HG02571 (cell line): ENCODE results near the gene TANK.

Source experiments
- ATAC-seq: cut with Tn5 transposase; IDR thresholded peaks from one replicate; pipeline ENCODE4 v1.9.1; 2021; ENCODE audit warnings: mild to moderate bottlenecking, moderate library complexity; ENCODE audit not compliant: unreplicated experiment

TANK gene

DNA sequence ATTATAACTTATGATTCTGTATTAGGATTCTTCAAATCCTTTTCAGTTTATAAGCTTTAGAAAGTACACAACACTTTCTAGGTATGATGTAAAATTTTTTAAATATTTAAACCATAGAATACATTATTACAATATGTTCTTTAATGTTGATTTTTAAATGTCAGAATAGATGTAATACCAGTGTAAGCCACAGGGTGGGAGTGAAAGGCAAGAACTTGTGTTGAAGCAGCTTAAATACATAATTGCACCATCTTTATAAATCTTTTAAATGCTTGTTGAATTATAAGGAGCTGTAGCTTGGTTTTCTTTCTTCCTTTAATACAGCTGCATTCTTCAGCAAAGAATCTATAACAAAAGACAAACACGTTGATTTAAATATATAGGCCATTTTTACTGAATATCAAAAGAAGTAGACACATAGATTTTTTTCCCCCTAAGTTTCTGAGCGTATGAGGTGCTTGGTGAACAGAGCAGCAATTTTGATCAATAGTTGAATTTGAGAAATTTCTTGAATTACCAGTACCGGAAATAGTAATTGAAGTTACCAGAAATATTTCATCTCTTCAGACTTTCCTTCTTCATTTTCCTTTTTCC lies 63.0 kb downstream of the TANK start:
- no peak for ATAC-seq

DNA sequence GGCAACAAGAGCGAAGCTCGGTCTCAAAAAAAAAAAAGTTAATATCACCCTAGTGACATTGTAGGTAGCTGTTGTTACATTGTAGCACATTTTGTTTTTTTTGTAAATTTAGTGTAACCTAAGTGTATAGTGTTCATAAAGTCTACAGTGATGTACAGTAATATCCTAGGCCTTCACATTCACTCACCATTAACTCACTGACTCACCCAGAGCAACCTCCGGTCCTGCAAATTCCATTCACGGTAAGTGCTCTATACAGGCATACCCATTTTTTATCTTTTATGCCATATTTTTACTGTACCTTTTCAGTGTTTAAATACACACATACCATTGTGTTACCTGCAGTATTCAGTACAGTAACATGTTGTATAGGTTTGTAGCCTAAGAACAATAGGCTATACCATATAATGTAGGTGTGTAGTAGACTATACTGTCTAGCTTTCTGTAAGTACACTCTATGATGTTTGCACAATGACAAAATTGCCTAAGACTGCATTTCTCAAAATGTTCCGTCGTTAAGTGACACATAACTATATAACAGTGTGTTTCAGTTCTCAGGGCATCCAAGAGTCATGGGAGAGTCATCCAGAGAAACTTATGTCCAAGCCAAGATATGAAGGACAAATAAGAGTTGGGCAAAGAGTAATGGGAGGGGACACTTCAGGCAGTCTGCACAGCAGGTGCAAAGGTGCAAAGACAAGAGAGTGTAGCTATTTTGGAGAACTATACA lies 68.4 kb downstream of the TANK start:
- ATAC-seq: no peak

DNA sequence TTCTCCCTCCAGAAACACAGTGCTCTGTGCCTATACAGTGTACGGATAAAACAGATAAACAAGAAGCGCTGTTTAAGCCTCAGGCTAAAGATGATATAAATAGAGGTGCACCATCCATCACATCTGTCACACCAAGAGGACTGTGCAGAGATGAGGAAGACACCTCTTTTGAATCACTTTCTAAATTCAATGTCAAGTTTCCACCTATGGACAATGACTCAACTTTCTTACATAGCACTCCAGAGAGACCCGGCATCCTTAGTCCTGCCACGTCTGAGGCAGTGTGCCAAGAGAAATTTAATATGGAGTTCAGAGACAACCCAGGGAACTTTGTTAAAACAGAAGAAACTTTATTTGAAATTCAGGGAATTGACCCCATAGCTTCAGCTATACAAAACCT lies 70.7 kb downstream of the TANK start:
- ATAC-seq: no peak

DNA sequence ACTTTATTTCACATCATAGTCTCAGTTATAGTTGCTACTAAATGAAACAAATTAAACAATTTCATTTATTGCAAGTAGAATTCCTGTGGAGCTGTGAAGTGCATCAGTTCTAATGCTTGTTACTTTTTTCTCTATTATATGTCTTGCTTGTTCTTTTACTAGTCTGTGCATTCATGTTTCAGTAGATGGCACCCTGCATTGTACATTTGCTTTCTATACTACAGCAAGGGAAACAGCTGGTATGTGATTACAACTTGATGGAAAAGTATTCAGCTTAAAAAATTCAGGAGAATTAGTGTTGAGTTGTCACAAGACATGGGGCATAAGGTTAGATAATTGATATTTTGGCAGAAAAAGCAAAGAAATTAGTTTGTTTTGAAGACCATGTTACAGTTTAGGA lies 72.3 kb downstream of the TANK start:
- ATAC-seq: no peak

DNA sequence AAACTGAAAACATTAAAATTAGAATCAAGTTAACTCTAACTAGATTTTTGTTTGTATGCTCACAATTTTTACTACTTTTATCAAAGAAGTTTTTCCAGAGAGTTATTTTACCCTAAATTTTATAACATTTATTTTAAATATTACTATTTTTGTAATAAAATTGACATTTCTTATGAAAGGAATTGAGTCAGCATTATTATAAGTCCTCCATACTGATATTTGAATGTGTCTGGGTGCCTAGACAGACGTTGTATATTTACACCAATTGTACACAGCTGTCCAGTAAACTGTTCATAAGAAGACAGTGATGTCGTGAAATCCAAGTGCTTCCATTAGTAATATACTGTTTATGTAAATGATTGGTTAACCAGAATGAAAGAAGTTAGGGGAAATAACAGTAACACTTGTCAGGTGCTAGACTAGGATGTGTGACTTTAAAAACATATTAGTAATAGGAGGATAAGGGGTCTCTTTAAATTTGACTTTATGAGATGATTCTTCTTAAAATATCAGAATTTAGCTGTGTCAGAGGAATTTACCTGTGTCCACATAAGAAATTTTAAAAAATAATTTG lies 73.7 kb downstream of the TANK start:
- no peak for ATAC-seq

DNA sequence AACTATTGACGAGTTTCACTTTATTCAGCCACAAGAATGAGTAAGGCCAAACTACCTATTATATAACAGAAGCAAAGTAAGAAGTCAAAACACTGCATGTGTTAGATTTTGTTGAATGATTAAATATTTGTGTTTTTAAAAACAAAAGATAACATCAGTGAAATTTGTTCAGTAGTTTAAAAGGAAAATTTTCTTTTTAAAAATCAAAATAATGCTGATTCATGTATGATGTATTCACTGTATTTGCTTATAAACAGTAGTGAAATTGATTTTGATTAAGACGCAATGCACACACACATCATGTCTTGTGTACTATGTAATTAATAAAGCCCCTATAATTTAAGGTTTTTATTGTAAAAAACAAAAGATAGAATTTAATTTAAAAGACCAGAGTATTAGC lies 74.4 kb downstream of the TANK start:
- ATAC-seq: no peak

DNA sequence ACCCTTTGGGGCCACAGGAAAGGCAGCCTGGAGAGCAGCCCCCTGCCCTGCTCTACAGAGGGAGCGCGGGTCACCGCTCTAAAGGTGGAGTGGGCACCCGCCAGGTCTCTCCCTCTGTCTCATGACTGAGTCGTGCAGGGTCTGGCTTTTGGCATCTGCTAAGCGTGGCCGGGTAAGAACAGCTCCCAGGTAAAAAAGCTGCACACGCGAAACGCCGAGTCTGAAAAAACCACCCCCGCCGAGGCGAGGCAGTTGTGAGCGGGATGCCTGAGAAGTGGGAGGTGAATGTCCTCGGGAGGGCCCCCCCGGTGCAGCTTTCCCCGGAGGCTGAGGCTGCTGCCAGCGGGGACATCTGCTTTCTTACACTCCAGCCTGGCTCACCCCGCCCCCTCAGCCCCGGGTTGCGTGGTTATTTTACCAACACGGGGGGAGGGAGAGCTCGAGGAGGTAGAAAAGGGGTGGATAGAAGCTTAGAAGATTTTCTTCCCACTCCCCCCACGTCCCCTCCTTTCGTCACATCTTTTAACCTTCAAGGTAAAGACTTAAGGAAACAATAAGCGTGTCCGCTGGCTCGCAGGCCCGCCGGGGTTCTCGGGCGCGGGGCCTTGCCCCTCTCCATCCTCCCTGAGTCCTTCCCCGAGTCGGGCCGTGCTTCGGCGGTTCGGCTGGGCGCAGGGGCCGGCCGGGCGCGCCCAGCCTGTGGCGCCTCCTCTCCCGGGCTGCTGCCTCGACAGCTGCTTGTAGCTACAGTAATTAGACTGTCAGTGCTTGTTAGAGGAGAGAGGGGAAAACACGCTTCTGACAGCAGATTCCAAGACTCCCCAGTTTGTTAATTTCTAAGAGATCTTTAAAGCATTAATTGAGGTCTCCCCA lies 77.4 kb downstream of the TANK start:
- peak; percentile 54 for ATAC-seq

DNA sequence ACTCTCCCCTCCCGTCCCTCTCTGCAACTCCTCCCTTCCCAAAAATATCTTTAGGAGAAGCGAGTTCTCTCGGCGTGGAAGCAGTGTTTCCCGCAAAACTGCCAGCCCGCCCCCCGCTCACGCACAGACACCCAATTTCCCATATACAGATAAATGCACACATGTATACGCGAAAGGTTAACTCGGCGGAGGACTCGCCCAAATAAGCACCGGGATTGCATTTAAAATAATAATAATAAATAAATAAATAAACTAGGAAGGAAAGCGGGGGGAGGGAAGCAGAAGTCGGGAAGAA lies 78.0 kb downstream of the TANK start:
- no peak for ATAC-seq

DNA sequence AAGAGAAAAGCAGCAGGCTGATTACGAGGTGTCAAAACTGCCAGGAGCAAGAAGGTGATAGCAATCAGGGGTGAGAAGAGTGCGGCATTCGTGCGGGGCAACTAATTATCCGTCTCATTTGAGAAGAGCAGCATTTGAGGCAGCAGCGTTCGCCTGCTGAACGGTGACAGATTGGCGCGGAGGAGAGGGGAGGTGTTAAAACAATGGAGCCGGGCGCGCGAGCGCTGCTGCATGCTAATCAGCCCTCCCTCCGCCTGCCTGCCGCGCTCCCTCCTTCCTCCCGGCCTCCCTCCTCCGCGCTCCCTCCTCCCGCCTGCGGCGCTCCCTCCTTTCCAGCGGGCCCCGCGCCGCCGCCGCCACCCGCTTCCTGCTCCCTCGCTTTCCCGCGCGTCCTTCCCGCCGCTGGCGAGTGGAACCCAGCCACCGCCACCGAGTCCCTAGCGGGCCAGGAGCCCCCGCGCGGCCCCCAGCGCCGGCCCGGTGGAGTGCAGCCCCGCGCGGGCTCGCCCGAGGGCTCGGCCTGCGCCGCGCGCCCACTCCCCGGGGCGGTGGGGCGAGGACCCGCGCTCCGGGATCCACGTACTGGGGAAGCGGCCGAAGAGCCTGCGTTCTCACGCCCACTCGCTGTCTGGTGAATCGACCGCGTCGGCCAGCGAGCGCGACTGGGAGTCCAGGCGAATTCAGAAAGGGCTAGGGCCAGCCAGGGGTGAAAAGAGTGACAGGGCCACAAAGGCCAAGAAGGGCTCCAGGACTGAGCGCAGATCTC lies 78.5 kb downstream of the TANK start:
- peak; percentile 39 for ATAC-seq

DNA sequence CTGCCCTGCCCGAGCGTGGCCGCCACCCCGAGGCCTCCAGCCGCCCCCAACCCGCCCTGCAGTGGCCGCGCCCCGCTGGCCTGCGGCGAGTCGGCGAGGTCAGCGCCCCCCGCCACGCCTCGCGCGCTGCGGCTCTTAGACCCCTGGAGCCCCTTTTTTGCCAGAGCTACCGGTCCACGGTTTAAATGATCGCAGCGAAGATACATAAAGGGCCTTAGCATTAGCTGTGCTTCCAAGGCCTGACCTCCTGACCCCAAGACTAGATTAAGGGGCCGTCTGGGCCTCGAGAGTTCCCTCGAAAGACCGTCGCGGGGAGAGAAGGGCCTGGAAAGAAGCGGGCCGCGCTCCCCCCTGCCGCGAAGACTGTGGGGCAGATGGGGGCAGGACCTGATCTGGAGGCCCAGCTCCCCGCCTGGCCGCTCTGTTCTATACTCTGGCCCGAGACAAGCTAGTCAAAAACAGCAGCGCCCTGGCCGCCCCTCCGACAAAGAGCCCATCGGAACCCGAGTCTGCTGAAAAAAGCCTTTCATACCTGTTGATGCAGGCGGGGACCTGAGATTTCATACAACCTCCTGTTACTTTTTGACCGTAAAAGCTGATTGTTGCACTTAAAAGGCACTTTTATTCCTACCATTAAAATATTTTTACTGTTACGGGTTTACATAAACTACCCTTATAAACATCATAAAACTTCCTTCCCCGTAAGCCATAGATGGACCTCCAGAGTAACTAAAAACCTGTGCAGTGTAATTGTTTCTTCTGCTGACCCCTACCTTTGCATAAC lies 79.3 kb downstream of the TANK start:
- no peak for ATAC-seq

DNA sequence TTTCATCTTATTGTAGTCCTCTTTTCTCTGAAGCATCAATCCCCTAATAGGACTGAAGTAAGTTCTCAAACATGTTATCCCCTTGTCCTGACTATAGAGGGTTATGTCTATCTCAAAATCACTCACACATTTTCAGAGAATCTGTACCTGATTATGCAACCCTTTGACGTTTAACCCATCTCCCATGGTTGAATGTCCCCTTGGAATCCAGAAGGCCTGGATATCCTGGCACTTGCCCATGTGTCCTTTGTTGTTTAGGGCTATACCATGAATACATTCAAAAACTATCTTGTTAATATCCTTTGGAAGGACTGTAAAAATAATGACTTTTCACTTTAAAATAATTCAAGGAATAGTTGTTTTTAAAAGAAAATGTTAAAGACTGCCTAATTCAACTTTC lies 81.7 kb downstream of the TANK start:
- no peak for ATAC-seq

DNA sequence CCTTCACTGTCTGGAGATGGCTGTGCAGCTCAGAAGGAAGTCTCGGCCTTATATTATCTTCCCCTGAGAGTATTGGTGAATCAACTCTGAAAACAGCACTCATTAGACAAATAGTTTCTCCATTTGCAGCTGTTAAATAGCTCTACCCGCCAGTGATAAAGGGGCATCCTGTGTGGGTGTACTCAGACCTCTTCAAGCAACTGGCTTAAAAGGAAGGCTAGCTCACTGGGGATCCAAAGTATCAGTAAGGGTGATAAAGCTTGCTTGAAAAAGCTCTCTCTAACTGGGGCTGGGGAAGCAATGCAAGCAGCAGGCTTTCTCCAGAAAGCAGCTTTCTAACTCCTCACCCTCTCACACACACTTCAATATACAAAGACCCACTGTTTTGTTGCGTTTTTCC lies 83.1 kb downstream of the TANK start:
- ATAC-seq: peak; percentile 23

DNA sequence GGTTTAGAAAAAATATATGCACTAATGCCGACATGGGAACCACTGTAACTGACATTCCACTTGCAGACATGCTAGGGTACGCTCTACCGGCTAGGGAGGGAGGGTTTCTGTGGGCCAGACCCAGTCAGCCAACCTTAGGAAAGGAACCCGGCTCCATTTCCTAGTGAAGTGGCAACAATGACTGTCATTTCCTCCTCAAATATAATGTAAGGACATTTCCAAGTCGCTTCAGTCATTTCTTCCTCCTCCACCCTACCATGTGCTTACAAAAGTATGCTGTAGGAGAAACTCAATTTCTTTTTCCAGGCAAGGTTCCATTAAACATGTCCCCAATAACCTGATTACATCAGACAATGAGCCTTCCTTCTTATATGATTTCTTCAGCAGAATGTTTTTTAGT lies 83.7 kb downstream of the TANK start:
- no peak for ATAC-seq

DNA sequence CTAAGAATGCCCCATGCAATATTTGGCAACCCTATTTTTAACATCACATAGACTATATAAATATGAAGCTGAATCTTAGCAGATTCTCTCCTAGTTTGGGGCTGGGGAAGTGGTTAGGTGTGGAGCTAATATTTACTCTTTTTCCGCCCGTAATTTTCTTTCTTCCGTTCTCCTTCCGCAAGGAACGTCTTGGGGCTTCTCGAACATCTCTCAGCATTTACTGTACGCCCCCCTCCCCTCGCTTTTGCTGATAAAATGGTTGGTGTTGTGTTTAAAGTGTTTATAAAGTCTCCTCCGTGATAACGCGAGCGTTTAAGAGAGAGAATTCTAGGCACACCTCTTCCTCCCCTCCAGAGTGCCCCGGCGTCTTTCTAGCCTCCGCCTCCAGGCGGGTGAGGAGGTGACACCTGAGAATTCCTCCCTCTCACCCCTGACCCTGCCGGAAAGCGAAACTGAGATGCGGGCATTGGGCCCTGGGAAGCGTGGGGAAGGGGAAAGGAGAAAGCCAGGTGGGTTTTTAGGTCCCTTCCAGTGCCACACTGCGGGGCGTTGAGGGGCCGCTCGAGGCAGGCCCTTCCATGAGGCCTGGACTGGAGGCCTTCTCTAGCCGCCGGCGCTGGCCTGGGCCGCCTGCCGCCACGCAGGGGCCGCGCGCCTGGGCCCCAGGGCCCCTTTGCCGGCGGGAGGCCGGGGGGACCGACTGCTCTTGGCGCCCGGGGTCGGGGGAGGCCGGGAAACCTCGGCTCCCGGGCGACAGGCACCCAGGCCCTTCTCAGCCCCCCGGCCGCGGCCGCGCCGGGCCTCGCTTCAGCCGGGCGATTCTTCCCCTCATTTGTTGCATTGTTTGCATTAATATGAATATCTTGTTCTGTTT lies 84.4 kb downstream of the TANK start:
- ATAC-seq: peak; percentile 89

DNA sequence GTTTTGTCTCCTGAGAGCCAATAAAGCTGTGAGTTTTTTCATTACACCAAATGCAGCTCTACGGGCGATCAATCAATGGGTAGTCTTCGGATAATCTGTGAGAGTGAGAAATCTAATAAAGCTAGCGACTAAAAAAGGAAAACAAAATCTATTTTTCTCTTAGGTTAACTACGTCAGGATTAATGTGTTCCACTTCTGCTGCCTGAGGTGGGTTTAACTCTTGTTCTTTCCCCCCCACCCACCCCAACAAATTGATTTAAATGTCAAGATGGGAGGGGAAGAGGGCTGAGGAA lies 85.0 kb downstream of the TANK start:
- ATAC-seq: no peak

DNA sequence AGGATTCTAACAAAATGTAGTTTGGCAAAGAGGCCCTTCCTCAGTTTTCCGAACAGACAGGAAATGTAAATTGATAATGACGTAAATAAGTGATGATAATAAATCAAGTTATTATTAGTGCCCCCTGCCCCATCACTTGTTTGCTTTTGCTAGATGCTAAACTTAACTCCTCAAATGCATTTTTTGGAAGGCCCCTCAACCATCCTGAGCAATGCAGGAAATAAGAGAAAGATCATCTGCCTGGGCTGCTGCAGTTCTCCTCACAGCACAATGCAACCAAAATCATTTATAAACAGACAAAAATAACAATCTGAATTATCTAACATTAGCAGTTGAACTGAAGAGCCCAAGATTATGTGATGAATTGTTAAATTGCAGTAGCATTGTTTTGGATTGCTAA lies 85.4 kb downstream of the TANK start:
- no peak for ATAC-seq

DNA sequence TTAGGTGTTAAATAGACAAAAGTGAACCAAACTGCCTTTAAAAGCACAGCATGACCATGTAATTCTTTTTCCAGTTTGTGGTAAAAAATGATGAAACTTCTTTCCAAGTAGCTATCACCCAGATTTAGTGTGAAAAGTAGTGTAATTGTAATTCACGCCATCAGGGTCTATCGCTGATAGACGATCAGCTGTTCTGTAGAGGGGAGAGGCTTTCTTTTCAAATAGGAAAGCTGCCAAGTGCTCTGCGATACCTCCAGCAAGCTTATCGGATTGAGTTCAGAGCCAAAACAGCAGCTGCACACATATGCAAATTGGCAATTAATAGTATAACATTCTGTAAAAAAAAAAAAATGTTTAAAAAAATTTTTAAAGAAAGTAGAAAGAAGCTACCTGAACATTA lies 86.1 kb downstream of the TANK start:
- ATAC-seq: no peak

DNA sequence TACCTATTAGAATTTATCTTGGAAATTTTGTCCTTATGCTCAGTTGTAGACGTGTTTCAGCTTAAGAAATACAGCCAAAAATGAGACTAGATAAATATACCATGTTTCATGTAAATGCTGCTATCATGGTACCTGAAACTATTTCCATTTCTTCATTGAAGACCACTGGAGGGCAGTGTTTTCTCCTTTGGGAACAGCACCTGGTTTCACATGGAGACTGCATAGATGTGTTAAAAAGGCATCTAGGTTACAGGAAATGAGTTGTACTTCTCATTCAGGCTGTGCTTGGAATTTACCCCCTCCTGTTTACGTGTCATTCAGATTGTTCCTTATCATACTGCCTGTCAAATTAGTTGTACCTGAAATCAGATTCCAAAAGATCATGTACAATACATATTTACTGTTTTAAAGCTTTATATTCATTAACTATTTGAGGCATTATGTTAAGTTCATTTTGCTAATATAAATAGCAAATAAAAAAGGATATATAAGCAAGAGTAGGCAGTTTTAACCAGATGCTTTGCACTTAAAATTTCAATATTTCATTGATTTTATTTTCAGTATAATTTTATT lies 90.7 kb downstream of the TANK start:
- no peak for ATAC-seq
